ENCODE measurements around the gene NCOA3.

- no peak for TF ChIP-seq POLR2AphosphoS5 (IDR thresholded peaks at IDR 0.05)
- no peak for TF ChIP-seq CTCF (IDR thresholded peaks at IDR 0.05)
- no peak for TF ChIP-seq POLR2A (IDR thresholded peaks at IDR 0.05)
Observed at GRCh38 chr20:47606414-47606982, 104.8 kb downstream of the NCOA3 start.
